Fibroblast of lung (primary cell): Measurements from ENCODE around the gene SMARCD1. TPM values are rescaled to one million over a fixed set of nuclear protein-coding genes. Genes with fewer than 3 reads are reported as not detected.

ENCODE experiments used
- DNase-seq, 2 donors: peaks; one replicate each; pipeline versions ENCODE4 v3.0.0 to v3.0.0-alpha.2; 2010; ENCODE audit warnings: low read depth in 2 of 2
- H2AFZ ChIP-seq: 2 replicates; pipeline ENCODE4 v1.5.1; 2012; ENCODE audit warnings: low read length, control low read depth, inconsistent platforms
- H3K27ac ChIP-seq: 2 replicates; pipeline ENCODE4 v1.5.1; 2011; ENCODE audit warnings: low read length, control low read depth; ENCODE audit not compliant: insufficient read depth
- H3K27me3 ChIP-seq: 2 replicates; pipeline ENCODE4 v1.5.1; 2011; ENCODE audit warnings: mild to moderate bottlenecking, low read length; ENCODE audit not compliant: control insufficient read depth, insufficient read depth
- H3K36me3 ChIP-seq: 2 replicates; pipeline ENCODE4 v1.5.1; 2011; ENCODE audit warnings: low read length; ENCODE audit not compliant: control insufficient read depth, insufficient read depth
- H3K4me1 ChIP-seq: 2 replicates; pipeline ENCODE4 v1.5.1; 2011; ENCODE audit warnings: low read length; ENCODE audit not compliant: control insufficient read depth, insufficient read depth; ENCODE audit errors: extremely low read depth
- H3K4me2 ChIP-seq: 2 replicates; pipeline ENCODE4 v1.5.1; 2011; ENCODE audit warnings: low read length, control low read depth; ENCODE audit not compliant: insufficient read depth; ENCODE audit errors: extremely low read depth
- H3K4me3 ChIP-seq, 4 experiments: fragments of 200-600 bp in 1 of 4; sonication (generic) in 1 of 4; replicated peaks in 1 of 4; 2 replicates each; pipeline ENCODE4 v1.5.1; 2011 to 2016; ENCODE audit warnings: low read length in 4 of 4, low read depth in 3 of 4, mild to moderate bottlenecking in 3 of 4, control low read depth in 2 of 4, inconsistent platforms in 1 of 4, mixed read lengths in 1 of 4; ENCODE audit not compliant: insufficient read depth in 1 of 4; ENCODE audit errors: control extremely low read depth in 1 of 4
- H3K79me2 ChIP-seq: 2 replicates; pipeline ENCODE4 v1.5.1; 2012; ENCODE audit warnings: mild to moderate bottlenecking, low read length, inconsistent platforms; ENCODE audit not compliant: control insufficient read depth, insufficient read depth
- H3K9ac ChIP-seq: 2 replicates; pipeline ENCODE4 v1.5.1; 2011; ENCODE audit warnings: mild to moderate bottlenecking, low read length, control low read depth; ENCODE audit not compliant: insufficient read depth
- H3K9me3 ChIP-seq: 2 replicates; pipeline ENCODE4 v1.5.1; 2012; ENCODE audit warnings: low read depth, low read length; ENCODE audit not compliant: control insufficient read depth, insufficient read depth
- H4K20me1 ChIP-seq: 2 replicates; pipeline ENCODE4 v1.5.1; 2011; ENCODE audit warnings: low read length; ENCODE audit not compliant: control insufficient read depth, insufficient read depth; ENCODE audit errors: extremely low read depth
- CTCF ChIP-seq, 2 donors: IDR thresholded peaks in 1 of 2; conservative IDR thresholded peaks in 1 of 2; 1 replicate in 1 of 2; 2 replicates in 1 of 2; pipeline ENCODE4 v1.5.1; 2011 to 2012; ENCODE audit warnings: low read length in 2 of 2, control low read depth in 1 of 2, inconsistent platforms in 1 of 2, low read depth in 1 of 2, mild to moderate bottlenecking in 1 of 2
- EZH2 ChIP-seq: IDR thresholded peaks from 2 replicates; pipeline ENCODE4 v1.5.1; 2012; ENCODE audit warnings: low read length, control low read depth, mild to moderate bottlenecking; ENCODE audit errors: missing control alignments
- polyA plus RNA-seq, 2 donors: library from polyadenylated mRNA; depleted of rRNA in 1 of 2; stranded (reverse) in 1 of 2; unstranded in 1 of 2; fragments of >200 nt; gene quantifications; 2 replicates each; pipeline ENCODE4 v1.2.1, GENCODE V29; 2011 to 2012; ENCODE audit warnings: missing spikeins in 1 of 2
- total RNA-seq: library from RNA; depleted of rRNA; stranded (reverse); fragments of >200 nt; gene quantifications from 2 replicates; pipeline ENCODE4 v1.2.1, GENCODE V29; 2014

The SMARCD1 gene
- total and polyA plus RNA-seq, 2 donors (not counting 1 experiment from before 2014, with no cell fraction given): 30.5 to 34.3 TPM

GRCh38 chr12:50042693-50043092 is 42.4 kb upstream of the SMARCD1 start:
- Histone ChIP-seq H2AFZ (no peak overlapping the region), H4K20me1 (no peaks in the 10 kb centered on the region), H3K27ac (no peak overlapping the region), H3K4me3 (no peak overlapping the region), H3K79me2 (no peaks in the 10 kb centered on the region), H3K27me3 (peaks cover 4% of the 10 kb centered on the region), H3K9me3 (no peaks in the 10 kb centered on the region), H3K4me1 (no peaks in the 10 kb centered on the region), H3K36me3 (no peaks in the 10 kb centered on the region), H3K9ac (no peak overlapping the region), H3K4me2 (no peak overlapping the region)
- DNase-seq: no peak
- no peak for TF ChIP-seq EZH2
- TF ChIP-seq CTCF (conservative IDR thresholded peaks at IDR 0.05 in 1 of 2, IDR thresholded peaks at IDR 0.05 in 1 of 2; ENCODE audit: low read depth in 1 of 2, low read length in 2 of 2): no peak

- Histone ChIP-seq H4K20me1 (no peaks in the 10 kb centered on the region), H2AFZ (no peak overlapping the region), H3K9me3 (no peaks in the 10 kb centered on the region), H3K27ac (no peak overlapping the region), H3K79me2 (no peaks in the 10 kb centered on the region), H3K9ac (no peak overlapping the region), H3K4me3 (no peak overlapping the region), H3K4me2 (no peak overlapping the region), H3K27me3 (peaks cover 4% of the 10 kb centered on the region), H3K36me3 (no peaks in the 10 kb centered on the region), H3K4me1 (no peaks in the 10 kb centered on the region)
- DNase-seq: no peak
- TF ChIP-seq CTCF (conservative IDR thresholded peaks at IDR 0.05 in 1 of 2, IDR thresholded peaks at IDR 0.05 in 1 of 2; ENCODE audit: low read depth in 1 of 2, low read length in 2 of 2) (no peak), EZH2 (no peak)
These were observed 41.8 kb upstream of the SMARCD1 start for GRCh38 chr12:50043308-50043707.

- Histone ChIP-seq H3K4me2 (no peak overlapping the region), H4K20me1 (no peaks in the 10 kb centered on the region), H3K36me3 (no peaks in the 10 kb centered on the region), H2AFZ (no peak overlapping the region), H3K9me3 (no peaks in the 10 kb centered on the region), H3K9ac (no peak overlapping the region), H3K27ac (no peak overlapping the region), H3K4me1 (no peaks in the 10 kb centered on the region), H3K4me3 (no peak overlapping the region), H3K79me2 (no peaks in the 10 kb centered on the region), H3K27me3 (peaks cover 4% of the 10 kb centered on the region)
- no peak for DNase-seq
- TF ChIP-seq CTCF (conservative IDR thresholded peaks at IDR 0.05 in 1 of 2, IDR thresholded peaks at IDR 0.05 in 1 of 2; ENCODE audit: low read depth in 1 of 2, low read length in 2 of 2) (no peak), EZH2 (no peak)
These were observed 41.3 kb upstream of the SMARCD1 start for GRCh38 chr12:50043854-50044253.
